CD4-positive, CD25-positive, alpha-beta regulatory T cell (primary cell): ENCODE data around the gene TLE4. TPM values are rescaled to one million over a fixed set of nuclear protein-coding genes. Genes with fewer than 3 reads are reported as not detected.
A peak's percentile ranks its signal among the peaks of the same experiment; 100 is the strongest.
"Not testable (repeated sequence)": the region's sequence is repeated elsewhere in the genome, so short reads cannot be mapped to it uniquely, and the experiment has no call there.

Experiments
- ATAC-seq, 2 donors: fragments of 150-1000 bp; cut with Tn5 transposase; one replicate each; pipeline ENCODE4 v1.10.0; 2021; ENCODE audit warnings: low read depth in 2 of 2, moderate number of reproducible peaks in 2 of 2, moderate library complexity in 1 of 2
- DNase-seq, 3 donors: peaks; one replicate each; pipeline versions ENCODE4 v3.0.0 to v3.0.0-alpha.2; 2012 to 2022; ENCODE audit warnings: mixed read lengths in 1 of 3
- H3K27ac ChIP-seq: one replicate; pipeline ENCODE4 v1.7.0; 2013; ENCODE audit warnings: mild to moderate bottlenecking, low read length; ENCODE audit not compliant: insufficient read depth, poor library complexity, severe bottlenecking
- H3K27me3 ChIP-seq: one replicate; pipeline ENCODE4 v1.7.0; 2013; ENCODE audit warnings: low read length; ENCODE audit not compliant: control insufficient read depth, insufficient read depth
- H3K36me3 ChIP-seq: one replicate; pipeline ENCODE4 v1.7.0; 2013; ENCODE audit warnings: mild to moderate bottlenecking, low read length, moderate library complexity; ENCODE audit not compliant: control insufficient read depth, insufficient read depth
- H3K4me1 ChIP-seq: 2 replicates; pipeline ENCODE4 v1.7.0; 2013; ENCODE audit warnings: mild to moderate bottlenecking, low read length; ENCODE audit not compliant: insufficient read depth, control insufficient read depth, poor library complexity, severe bottlenecking
- H3K4me3 ChIP-seq: one replicate; pipeline ENCODE4 v1.7.0; 2013; ENCODE audit warnings: low read depth, mild to moderate bottlenecking, low read length, moderate library complexity
- H3K9me3 ChIP-seq, 2 experiments: 1 replicate in 1 of 2; 2 replicates in 1 of 2; pipeline ENCODE4 v1.7.0; 2013; ENCODE audit warnings: low read length in 2 of 2, mild to moderate bottlenecking in 1 of 2, moderate library complexity in 1 of 2; ENCODE audit not compliant: control insufficient read depth in 2 of 2
- H3K27ac Mint-ChIP-seq, 3 donors: one replicate each; pipeline ENCODE4 v1.8.0; 2020 to 2022; ENCODE audit warnings: mild to moderate bottlenecking in 3 of 3, mixed read lengths in 3 of 3, moderate library complexity in 2 of 3
- H3K27me3 Mint-ChIP-seq: one replicate; pipeline ENCODE4 v1.8.0; 2022; ENCODE audit warnings: mild to moderate bottlenecking, mixed read lengths
- H3K36me3 Mint-ChIP-seq: one replicate; pipeline ENCODE4 v1.8.0; 2020; ENCODE audit warnings: mixed read lengths
- H3K4me1 Mint-ChIP-seq, 4 donors: one replicate each; pipeline ENCODE4 v1.8.0; 2020 to 2022; ENCODE audit warnings: mixed read lengths in 4 of 4, mild to moderate bottlenecking in 1 of 4
- H3K4me3 Mint-ChIP-seq, 4 donors: one replicate each; pipeline ENCODE4 v1.8.0; 2020 to 2022; ENCODE audit warnings: mild to moderate bottlenecking in 4 of 4, mixed read lengths in 4 of 4, moderate library complexity in 3 of 4
- H3K9me3 Mint-ChIP-seq, 7 donors: one replicate each; pipeline ENCODE4 v1.8.0; 2020 to 2022; ENCODE audit warnings: mixed read lengths in 7 of 7, mild to moderate bottlenecking in 3 of 7, moderate library complexity in 2 of 7
- polyA plus RNA-seq, 4 donors: library from polyadenylated mRNA; unstranded; fragments of 300-500 nt; fragmentation: Illumina TruSeq; gene quantifications; one replicate each; pipeline ENCODE4 v1.2.3, GENCODE V29; 2021
- total RNA-seq: library from RNA; stranded (reverse); gene quantifications from one replicate; pipeline ENCODE4 v1.2.3, GENCODE V29; 2022

Gene TLE4
- total and polyA plus RNA-seq, 5 donors from 2014 or later, result 16.2 to 127 (median 24.0) TPM

GRCh38 chr9:79544375-79544774 is 27.4 kb upstream of the TLE4 start:
- H3K27ac Mint-ChIP-seq, result peak overlapping the region in 2 of 3 donors; percentile 37
- DNase-seq (peak in 2 of 3 donors; percentile 27 to 44), ATAC-seq (peak; percentile 72 to 81)
- H3K36me3 ChIP-seq, H3K27ac ChIP-seq, H3K4me1 ChIP-seq, H3K36me3 Mint-ChIP-seq, H3K9me3 ChIP-seq, H3K27me3 ChIP-seq, H3K27me3 Mint-ChIP-seq: not testable (repeated sequence)
- peak overlapping the region in 3 of 4 donors; percentile 23 to 54 (median 30) for H3K4me3 Mint-ChIP-seq
- H3K4me3 ChIP-seq, result peak overlapping the region; percentile 7
- H3K9me3 Mint-ChIP-seq, result peaks cover 2 to 13% (median 5%) of the 10 kb centered on the region in 7 donors
- peaks cover 6 to 21% (median 8%) of the 10 kb centered on the region in 4 donors for H3K4me1 Mint-ChIP-seq

GRCh38 chr9:79551586-79551985 is 20.2 kb upstream of the TLE4 start:
- no peaks in the 10 kb centered on the region for H3K4me1 ChIP-seq

GRCh38 chr9:79551994-79552393 is 19.8 kb upstream of the TLE4 start:
- Mint-ChIP-seq H3K27ac (no peak overlapping the region), H3K4me3 (no peak overlapping the region), H3K4me1 (peaks cover 0 to 2% (median 0%) of the 10 kb centered on the region in 4 donors), H3K9me3 (peaks cover 0 to 1% (median 0%) of the 10 kb centered on the region in 7 donors), H3K27me3 (peaks cover 9% of the 10 kb centered on the region), H3K36me3 (no peaks in the 10 kb centered on the region)
- ATAC-seq, result no peak
- Histone ChIP-seq H3K27me3 (peaks cover 3% of the 10 kb centered on the region), H3K9me3 (no peaks in the 10 kb centered on the region), H3K27ac (no peak overlapping the region), H3K36me3 (no peaks in the 10 kb centered on the region), H3K4me1 (no peaks in the 10 kb centered on the region), H3K4me3 (no peak overlapping the region)
- no peak for DNase-seq

More at GRCh38 chr9:79551586-79551985, 20.2 kb upstream of the TLE4 start:
- ATAC-seq (no peak), DNase-seq (no peak)
- Histone ChIP-seq H3K4me3 (no peak overlapping the region), H3K9me3 (no peaks in the 10 kb centered on the region), H3K36me3 (no peaks in the 10 kb centered on the region), H3K27ac (no peak overlapping the region), H3K27me3 (peaks cover 3% of the 10 kb centered on the region)
- Mint-ChIP-seq H3K36me3 (peaks cover 3% of the 10 kb centered on the region), H3K9me3 (peaks cover 0 to 2% (median 0%) of the 10 kb centered on the region in 7 donors), H3K27ac (no peak overlapping the region), H3K27me3 (peaks cover 9% of the 10 kb centered on the region), H3K4me1 (peaks cover 0 to 2% (median 0%) of the 10 kb centered on the region in 4 donors), H3K4me3 (no peak overlapping the region)

GRCh38 chr9:79555474-79556089 is 16.2 kb upstream of the TLE4 start:
- H3K27me3 Mint-ChIP-seq, result peaks cover 12% of the 10 kb centered on the region
- H3K4me3 Mint-ChIP-seq, result no peak overlapping the region
- Histone ChIP-seq H3K4me3 (no peak overlapping the region), H3K4me1 (no peaks in the 10 kb centered on the region), H3K27me3 (peaks cover 8% of the 10 kb centered on the region), H3K27ac (no peak overlapping the region), H3K9me3 (no peaks in the 10 kb centered on the region), H3K36me3 (no peaks in the 10 kb centered on the region)
- no peak overlapping the region for H3K27ac Mint-ChIP-seq
- DNase-seq, result no peak
- H3K36me3 Mint-ChIP-seq, result no peaks in the 10 kb centered on the region
- no peak for ATAC-seq
- H3K4me1 Mint-ChIP-seq, result peaks cover 0 to 2% (median 0%) of the 10 kb centered on the region in 4 donors
- peaks cover 0 to 1% (median 0%) of the 10 kb centered on the region in 7 donors for H3K9me3 Mint-ChIP-seq

- Histone ChIP-seq H3K9me3 (no peaks in the 10 kb centered on the region), H3K27ac (no peak overlapping the region), H3K4me3 (no peak overlapping the region), H3K27me3 (peaks cover 15% of the 10 kb centered on the region), H3K4me1 (no peaks in the 10 kb centered on the region), H3K36me3 (no peaks in the 10 kb centered on the region)
- DNase-seq, result no peak
- H3K36me3 Mint-ChIP-seq, result no peaks in the 10 kb centered on the region
- H3K27me3 Mint-ChIP-seq, result peaks cover 28% of the 10 kb centered on the region
- no peak overlapping the region for H3K4me3 Mint-ChIP-seq
- H3K27ac Mint-ChIP-seq, result no peak overlapping the region
- peaks cover 0 to 4% (median 0%) of the 10 kb centered on the region in 7 donors for H3K9me3 Mint-ChIP-seq
- ATAC-seq, result no peak
- peaks cover 0 to 2% (median 0%) of the 10 kb centered on the region in 4 donors for H3K4me1 Mint-ChIP-seq
These were observed 12.1 kb upstream of the TLE4 start for GRCh38 chr9:79559495-79560181.

- peaks cover 23% of the 10 kb centered on the region for H3K27me3 ChIP-seq
- ATAC-seq (no peak), DNase-seq (no peak)
- H3K9me3 ChIP-seq, result peaks cover 0 to 3% of the 10 kb centered on the region in 2 experiments
- H3K27ac ChIP-seq, result no peak overlapping the region
- Mint-ChIP-seq H3K36me3 (no peaks in the 10 kb centered on the region), H3K9me3 (peaks cover 0 to 3% (median 0%) of the 10 kb centered on the region in 7 donors), H3K4me3 (no peak overlapping the region), H3K27me3 (peaks cover 39% of the 10 kb centered on the region), H3K4me1 (no peaks in the 10 kb centered on the region), H3K27ac (no peak overlapping the region)
- no peak overlapping the region for H3K4me3 ChIP-seq
- H3K36me3 ChIP-seq, result no peaks in the 10 kb centered on the region
- H3K4me1 ChIP-seq, result no peaks in the 10 kb centered on the region
These were observed 8.9 kb upstream of the TLE4 start for GRCh38 chr9:79562749-79563386.

GRCh38 chr9:79564105-79564504 is 7.7 kb upstream of the TLE4 start:
- Mint-ChIP-seq H3K4me1 (no peaks in the 10 kb centered on the region), H3K27me3 (peaks cover 39% of the 10 kb centered on the region), H3K4me3 (no peak overlapping the region), H3K36me3 (no peaks in the 10 kb centered on the region), H3K27ac (no peak overlapping the region), H3K9me3 (peaks cover 0 to 3% (median 0%) of the 10 kb centered on the region in 7 donors)
- Histone ChIP-seq H3K4me3 (no peak overlapping the region), H3K9me3 (peaks cover 0 to 3% of the 10 kb centered on the region in 2 experiments), H3K27me3 (peaks cover 24% of the 10 kb centered on the region), H3K36me3 (no peaks in the 10 kb centered on the region), H3K27ac (no peak overlapping the region), H3K4me1 (no peaks in the 10 kb centered on the region)
- ATAC-seq (no peak), DNase-seq (no peak)
